HG02885 (cell line): Measurements from ENCODE around the gene ASB2.

Source experiments
- ATAC-seq: cut with Tn5 transposase; IDR thresholded peaks from one replicate; pipeline ENCODE4 v1.9.1; 2021; ENCODE audit warnings: mild to moderate bottlenecking; ENCODE audit not compliant: unreplicated experiment, poor library complexity

The ASB2 gene

DNA sequence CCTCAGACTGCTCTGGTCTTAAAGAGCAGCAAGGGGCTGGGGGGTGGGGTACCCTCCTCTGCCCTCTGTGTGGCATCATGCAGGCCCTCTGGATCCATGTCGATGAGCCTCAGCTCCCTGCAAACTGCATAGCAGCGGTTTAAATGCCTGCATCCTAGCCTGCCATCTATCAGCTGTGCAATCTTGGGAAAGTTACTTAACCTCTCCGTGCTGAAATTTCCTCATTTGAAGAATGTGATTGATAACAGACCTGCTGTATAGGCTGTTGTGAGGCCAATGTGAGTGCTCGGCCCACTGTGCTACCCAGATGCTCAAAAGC is 45.4 kb downstream of the ASB2 start:
- ATAC-seq, result no peak

DNA sequence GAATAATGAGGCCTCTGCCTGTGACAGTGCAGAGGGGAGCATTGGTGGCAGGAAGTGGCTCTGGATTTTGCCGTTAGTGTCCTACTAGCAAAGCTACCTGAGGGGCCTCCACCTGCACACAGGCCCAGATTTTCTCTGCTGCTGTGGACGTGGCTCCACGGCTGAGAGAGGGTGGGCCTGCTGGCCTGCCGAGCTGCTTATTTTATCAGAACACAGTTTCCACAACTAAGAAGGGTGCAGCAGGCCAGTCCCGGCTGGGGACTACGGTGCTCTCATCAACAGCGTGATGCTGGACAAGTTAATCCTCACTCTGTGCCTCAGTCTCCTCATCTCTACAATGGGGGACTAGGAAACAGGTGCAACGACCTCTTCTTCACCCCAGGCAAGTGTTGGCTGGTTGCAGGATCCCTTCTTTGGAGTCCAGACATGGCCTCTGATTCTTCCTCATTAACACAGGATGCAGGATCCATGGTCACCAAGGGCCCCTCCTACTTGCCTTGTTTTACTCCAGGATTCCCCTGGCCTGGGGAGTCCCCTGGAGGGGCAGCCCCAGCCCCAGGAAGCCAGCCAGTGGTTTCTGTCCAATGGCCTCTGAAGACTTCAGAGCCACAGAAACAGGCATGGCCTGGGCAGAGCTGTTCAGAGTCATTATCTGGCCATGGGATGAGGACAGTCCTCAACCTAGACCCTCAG is 45.9 kb downstream of the ASB2 start:
- ATAC-seq, result no peak

DNA sequence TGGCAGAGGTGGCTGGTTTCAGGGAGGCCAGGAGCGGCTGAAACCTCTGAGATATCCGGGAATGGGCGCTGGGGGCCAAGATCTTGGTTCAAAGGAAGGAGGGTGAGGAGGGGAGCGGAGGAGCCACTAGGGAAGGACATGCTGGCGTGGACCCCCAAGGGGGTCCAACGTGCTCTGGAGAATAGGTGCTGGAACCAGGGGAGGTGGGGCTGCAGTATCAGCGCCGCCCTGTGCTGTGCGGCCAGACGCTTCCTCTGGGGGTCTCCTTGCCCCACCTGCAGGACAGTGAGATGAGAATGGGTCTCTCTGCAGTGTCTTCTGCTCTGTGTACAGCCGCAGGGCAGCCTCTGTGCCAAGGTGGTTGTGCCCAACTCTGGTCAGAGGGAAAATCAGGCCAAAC is 46.7 kb downstream of the ASB2 start:
- ATAC-seq, result no peak

DNA sequence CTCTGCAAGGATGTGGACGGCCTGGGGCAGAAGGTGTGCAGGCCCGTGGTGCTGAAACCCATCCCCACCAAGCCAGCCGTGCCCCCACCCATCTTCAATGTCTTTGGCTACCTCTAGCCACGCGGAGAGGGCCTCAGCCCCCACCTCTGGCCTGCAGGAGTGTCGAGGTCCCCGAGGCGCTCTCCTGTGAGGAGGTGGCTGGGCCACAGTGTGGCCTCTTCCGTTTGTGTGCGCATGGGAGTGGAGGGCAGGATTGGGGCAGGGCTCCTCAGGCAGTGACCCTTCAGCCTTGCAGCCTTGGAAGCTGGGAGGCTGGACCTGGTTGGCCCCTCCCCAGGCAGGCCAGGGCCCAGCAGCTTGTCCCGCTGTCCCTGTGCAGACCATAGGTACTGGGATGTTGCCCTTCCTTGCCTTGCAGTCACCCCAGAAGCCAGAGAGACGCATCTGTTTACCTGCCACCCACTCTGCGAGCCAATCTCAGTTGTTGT is 47.3 kb downstream of the ASB2 start:
- no peak for ATAC-seq

DNA sequence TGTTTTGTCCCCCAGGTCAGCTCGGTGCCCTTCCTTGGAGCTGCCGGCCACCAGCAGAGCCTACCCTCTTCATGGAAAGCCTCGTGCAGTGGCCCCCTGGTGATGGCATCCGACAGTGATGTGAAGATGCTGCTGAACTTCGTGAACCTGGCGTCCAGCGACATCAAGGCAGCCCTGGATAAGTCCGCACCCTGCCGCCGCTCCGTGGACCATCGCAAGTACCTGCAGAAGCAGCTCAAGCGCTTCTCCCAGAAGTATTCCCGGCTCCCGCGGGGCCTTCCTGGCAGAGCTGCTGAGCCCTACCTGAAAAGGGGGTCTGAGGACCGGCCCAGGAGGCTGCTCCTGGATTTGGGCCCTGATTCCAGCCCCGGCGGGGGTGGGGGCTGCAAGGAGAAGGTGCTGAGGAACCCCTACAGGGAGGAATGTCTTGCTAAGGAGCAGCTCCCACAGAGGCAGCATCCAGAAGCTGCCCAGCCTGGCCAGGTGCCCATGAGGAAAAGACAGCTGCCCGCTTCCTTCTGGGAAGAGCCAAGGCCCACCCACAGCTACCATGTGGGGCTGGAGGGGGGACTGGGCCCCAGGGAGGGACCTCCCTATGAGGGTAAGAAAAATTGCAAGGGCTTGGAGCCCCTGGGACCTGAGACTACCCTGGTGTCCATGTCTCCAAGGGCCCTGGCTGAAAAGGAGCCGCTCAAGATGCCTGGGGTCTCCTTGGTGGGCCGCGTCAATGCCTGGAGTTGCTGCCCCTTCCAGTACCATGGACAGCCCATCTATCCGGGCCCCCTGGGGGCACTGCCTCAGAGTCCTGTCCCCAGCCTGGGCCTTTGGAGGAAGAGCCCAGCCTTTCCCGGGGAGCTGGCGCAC is 48.0 kb downstream of the ASB2 start:
- no peak for ATAC-seq

DNA sequence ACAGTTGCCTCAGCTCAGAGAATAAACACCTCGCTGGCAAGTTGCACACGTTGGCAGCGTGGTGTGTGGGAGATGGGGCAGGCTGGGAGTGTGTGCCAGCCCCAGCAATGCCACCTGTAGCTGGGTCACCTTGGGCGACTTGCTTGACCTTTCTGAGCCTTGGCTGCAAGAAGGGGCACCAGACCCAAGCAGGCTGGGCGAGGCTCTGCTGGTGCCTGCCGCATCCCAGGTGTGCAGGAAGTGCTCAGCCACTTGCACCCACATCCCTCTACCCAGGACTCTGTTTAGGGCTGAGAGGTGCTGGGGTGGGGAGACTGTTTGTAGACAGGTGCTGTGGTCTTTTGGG is 48.6 kb downstream of the ASB2 start:
- ATAC-seq, result no peak

DNA sequence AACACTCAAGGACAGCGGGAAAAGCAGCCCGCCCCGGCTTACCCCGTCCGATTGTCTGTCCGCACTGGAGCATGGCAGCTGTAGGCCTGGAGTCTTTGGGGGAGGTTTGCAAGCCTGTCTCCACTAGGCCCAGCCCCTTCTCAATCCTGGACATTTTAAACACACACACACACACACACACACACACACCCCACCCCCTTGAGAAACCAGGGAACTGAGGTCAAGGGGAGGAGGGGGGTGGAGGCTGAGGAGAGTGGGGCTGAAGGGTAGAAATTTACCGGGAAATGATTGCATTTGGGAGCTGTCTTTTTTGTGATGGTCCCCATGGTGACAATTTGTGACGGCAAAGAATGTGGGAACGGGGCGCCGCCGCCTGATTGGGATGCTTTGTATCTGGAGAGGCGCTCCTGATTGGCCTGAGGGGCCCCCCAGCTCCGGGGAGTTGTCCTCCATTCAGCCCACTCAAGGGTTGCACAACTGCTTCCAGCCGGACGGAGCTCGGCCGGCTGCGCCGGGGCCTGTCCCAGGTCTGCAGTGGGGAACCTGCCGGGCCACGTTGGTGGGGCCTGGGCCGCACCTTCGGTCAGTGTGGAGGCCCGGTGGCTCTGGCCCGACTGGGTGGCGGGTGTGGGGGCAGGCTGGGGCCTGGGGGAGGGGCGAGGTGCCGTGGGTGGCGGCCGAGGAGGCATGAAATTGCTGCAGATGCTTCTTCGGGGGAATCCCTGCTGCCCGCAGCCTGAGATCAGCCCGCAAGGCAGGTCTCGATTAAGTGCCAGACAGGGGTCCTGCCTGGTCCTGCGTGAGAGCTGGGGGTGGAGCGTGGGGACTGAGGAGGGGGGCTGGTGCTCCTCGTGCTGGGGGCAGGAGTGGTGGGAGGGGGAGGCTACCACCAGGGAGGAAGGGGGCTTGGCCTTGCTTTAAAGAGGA is 49.2 kb downstream of the ASB2 start, which contains the start of gene FAM181A:
TSS of gene FAM181A (plus strand) at position 472 of the 927 bp plus-strand sequence. CDS start 942 bp downstream, outside the sequence.
- no peak for ATAC-seq

DNA sequence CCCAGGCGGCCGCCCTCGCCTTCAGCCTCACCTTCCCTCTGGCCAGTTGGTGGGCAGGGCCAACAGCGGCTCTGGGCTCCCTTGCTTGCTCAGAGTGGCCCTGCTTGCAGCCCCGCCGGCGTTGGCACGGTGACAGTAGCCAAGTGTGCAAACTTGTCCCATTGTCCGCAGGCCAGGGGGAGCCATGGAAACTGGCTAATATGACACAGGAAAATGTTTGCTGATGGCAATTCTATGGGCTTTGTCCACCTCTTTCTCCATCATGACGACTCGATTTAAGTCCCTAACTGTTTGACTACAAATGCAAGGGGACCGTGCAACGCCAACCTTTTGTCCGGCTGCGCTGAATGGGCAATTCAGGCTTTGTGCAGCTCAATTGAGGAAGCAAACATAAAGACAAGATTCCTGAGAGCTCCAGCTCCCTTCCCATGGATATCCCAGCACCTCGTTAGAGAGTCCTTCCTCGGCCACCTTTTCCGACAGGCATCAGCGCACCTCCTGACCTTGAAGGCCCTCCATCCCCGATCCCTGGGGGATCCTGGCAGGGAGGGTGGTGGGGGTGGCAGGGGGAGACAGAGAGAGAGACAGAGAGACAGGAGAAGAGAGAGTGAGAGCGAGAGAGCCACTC is 50.0 kb downstream of the ASB2 start:
- no peak for ATAC-seq

DNA sequence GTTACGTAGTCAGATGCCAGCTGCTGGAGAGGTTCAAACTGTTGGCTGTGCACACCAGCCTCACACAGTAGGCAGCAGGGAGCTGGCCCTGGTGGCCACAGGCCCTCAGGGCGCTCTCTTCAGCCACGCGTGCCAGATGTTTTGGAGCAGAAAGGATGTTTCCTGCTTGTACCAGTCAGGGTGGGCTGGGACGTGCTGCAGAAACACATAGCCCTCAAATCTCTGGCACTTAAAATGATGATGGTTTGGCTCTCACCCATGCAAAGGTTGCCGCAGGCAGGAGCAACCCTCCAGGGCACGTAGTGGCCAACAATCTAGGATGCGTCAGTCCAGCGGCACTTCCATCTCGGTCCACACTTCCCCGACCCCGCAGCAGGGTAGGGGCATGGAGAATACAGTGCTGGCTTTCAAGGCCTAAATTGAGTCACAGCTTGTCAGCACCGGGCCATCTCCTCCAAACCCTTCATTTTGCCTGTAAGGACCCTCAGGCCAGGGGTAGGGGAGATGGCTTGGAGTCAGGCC is 50.9 kb downstream of the ASB2 start:
- no peak for ATAC-seq

DNA sequence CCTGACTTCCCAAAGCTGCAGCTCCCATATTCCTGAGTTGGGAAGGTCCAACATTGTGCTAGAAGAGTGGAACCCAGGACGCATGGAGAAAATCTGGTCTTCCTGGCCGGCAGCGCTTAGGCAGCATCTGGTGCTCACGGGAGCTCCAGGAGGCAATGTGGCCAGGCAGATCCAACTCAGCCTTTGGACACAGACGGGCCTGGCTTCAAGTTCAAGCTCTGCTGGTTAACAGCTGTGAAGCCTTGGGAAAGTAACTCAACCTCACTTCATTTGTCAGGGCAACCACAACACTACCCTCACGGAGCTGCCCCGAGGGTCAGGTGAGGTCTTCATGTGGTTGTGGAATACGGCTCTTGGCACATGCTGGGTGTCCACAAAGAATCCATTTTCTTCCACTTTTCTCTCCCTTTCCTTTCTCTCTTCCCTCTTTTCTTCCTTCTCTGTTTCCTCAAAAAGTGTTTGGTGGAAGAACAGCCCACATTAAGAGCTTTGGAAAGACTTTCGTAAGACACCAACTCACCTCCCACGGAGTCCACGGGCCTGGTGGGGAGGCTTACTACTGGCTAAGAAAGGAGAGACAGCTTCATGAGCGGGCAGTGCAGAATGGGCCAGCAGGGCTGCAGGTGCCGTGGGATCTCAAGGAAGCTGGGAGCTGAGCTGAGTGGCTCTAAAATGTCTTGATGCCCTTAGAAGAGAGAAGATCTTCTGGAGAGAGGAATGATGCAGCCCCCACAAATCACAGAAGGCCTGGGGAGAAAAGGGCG is 51.6 kb downstream of the ASB2 start:
- no peak for ATAC-seq

DNA sequence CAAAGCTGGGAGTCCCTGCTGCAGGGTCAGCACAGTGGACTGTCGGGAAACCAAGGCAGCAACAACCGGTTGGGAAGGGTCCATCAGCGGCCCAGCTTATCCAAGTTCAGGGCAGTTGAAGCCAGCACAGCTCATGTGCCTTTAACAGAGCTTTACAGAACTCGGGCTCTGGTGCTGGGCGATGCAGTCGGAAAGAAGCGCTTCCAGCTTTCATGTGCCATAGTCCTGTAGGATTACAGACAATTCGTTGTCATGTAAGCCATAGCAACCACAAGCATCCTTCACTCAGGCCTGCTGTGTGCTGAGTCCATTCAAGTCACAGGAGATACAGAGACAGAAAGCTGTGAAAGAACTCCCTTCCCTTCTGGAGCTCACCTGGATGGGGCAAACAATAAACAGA is 52.7 kb downstream of the ASB2 start:
- ATAC-seq, result no peak

DNA sequence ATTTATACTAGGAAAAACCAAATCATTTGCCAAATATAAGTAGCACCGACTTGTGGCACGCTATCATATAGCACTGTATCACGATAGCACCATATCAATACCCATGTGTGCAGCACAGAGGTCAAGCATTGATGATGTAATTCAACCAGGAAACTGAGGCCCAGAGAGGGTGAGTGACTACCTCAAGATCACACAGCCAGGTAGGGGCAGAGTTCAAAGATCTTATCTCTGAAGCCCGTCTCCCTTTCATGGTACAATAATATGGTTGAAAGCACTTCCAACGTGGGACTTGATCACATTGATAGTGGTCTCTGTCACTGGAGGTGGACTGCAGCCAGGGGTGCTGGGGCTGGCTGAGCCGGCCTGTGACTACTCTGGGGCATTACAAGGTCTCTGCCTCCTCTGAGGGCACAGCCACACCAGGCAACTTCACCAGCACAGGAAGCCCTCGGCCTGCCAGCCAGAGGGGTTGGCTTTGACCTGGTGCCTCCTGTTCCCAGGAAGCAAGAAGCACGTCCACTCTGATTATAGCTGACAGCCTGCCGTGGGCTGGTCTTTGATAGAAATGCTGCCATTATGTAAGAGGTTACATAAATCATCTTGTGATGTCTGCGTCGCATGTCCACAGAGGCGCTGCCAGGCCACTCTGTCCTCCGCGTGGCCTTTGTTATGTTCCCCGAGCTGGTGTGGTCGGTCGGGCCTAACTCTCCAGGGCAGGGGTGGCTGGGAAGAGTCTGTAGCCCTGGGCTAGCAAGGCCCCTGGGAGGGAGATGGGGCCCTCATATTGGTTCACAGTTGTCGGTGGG is 55.2 kb downstream of the ASB2 start:
- no peak for ATAC-seq

DNA sequence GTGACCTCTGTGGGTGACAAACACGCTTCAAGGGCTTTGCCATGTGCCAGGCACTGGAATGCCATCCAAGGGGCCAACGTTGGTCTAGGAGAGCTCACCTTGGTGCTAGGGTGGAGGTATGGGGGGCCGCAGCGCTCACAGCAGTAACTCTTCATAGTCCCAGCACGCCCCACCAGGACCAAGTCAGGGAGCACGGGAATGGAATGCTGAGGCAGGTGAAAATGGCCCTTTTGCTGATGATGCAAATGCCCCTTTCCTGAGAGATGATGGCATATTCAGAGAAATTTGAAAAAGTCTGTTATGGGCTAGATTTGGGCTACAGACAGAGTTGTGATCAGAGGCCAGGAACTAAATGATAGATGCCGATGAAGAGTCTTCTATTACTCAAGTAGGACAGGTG is 59.2 kb downstream of the ASB2 start:
- ATAC-seq, result no peak

DNA sequence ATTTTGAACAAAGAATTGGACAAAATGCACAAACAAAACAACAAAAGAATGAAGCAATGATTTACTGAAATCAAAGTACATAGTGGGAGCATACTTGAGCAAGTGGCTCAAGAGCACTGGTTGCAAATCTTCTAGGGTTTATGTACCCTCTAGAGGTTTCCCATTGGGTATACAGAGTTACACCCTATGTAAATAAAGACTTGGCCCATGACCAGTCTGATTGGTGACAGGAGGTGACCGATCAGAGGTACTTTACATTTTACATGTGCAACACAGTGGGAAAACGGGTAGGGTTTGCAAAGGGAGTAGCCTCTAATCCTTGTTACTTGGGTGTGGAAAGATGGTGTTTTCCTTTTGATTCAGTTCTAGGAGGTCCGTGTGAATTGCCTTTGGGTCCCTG is 59.9 kb downstream of the ASB2 start:
- no peak for ATAC-seq

DNA sequence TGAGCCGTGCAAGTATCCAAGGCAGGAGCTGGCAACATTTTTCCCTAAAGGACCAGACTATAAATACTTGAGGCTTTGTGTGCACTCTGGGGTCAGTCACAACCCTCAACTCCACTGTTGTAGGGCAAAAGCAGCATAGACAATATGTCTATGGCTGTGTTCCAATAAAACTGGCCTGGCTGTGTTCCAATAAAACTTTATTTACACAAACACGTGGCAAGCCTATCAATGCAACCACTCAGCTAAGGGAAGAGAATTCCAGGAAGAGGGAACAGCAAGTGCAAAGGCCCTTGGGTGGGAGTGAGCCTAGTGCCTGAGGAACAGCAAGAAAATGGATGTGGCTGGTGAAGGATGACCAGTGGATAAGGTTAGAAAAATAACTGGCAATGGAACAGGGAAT is 60.6 kb downstream of the ASB2 start:
- ATAC-seq, result no peak

DNA sequence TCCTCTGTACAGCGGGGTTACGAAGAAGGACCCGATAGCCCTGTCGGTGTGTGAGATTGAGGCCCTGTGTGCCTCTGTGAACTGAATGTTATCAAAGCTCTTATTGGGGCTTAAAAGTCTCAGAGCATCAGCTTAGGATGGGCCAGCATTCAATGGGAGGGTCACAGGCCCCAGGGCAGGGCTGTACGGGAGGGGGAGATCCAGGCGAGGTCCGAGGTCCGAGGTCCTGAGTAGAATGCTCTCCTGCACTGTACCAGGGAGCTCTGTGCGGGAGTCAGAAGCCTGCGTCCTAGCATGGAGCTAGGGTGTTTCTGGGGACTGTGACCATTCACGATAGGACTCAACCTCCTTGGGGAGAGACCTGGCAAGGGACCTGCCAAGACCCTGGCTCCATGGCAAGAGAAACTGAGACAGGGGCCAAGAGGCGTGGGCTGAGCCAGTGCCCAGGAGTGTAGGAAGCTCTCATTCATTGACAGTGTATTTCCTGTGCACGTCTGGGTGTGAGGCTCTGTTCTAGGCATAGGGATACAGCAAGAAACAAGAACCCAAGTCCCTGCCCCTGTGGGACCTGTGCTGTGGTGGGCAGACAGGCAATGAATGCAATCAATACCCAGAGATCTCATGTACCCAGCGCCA is 61.2 kb downstream of the ASB2 start:
- ATAC-seq, result no peak

DNA sequence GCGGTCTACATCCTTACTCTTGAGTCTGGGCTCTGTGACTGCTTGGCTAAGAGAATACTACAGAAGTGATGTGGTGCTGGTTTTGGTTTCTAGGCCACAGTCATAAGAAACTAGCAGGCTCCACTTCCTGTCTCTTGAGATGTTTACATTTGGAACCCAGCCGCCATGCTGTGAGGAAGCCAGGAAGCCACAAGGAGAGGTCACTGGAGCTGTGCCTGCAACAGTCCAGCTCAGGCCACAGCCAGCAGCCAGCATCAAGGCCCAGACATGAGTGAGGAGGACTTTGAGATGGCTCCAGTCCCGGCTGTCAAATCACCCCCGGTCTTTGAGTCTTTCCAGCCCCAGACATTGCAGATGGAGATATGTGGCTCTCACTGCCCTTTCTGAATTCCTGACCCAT is 62.1 kb downstream of the ASB2 start:
- ATAC-seq, result no peak

DNA sequence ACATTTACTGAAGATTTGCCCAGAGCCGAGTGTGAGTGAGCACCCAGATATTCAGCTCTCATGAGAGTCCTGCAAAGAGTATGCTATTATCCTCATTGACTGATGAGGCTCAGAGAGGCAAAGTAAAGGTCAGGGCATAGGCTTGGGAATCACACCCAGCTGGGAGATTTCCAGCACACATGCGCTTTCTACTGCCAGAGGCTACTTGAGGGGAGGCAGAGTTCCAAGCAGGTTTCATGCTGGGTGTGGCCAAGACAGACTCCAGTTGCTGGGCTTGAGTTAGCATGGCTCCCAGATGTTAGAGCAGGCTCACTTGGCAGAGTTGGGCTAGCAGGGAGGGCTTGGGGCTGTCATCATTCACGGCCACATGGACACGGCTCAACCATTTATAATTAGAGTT is 63.6 kb downstream of the ASB2 start:
- ATAC-seq, result no peak
